AG09319 (cell line): ENCODE results near the gene POU2F3.

ENCODE experiments used
- DNase-seq: peaks from one replicate; pipeline ENCODE4 v3.0.0-alpha.2; 2010; ENCODE audit warnings: low read depth; ENCODE audit errors: extremely low read depth
- CTCF ChIP-seq: IDR thresholded peaks from 2 replicates; pipeline ENCODE4 v1.5.1; 2011; ENCODE audit warnings: low read depth, mild to moderate bottlenecking, inconsistent platforms, low read length, moderate library complexity

Gene POU2F3

GRCh38 chr11:120203626-120204025 is 36.3 kb upstream of the POU2F3 start:
- TF ChIP-seq CTCF: no peak

GRCh38 chr11:120205596-120206161 is 34.3 kb upstream of the POU2F3 start:
- no peak for TF ChIP-seq CTCF
- DNase-seq: no peak

More at GRCh38 chr11:120203626-120204025, 36.3 kb upstream of the POU2F3 start:
- no peak for DNase-seq

GRCh38 chr11:120207512-120207911 is 32.4 kb upstream of the POU2F3 start:
- no peak for DNase-seq
- no peak for TF ChIP-seq CTCF

- no peak for TF ChIP-seq CTCF
- DNase-seq: peak; percentile 27
These were observed 31.9 kb upstream of the POU2F3 start for GRCh38 chr11:120208001-120208441.

GRCh38 chr11:120208777-120209176 is 31.2 kb upstream of the POU2F3 start:
- TF ChIP-seq CTCF: no peak
- DNase-seq: peak; percentile 27

- no peak for TF ChIP-seq CTCF
- DNase-seq: no peak
These were observed 30.0 kb upstream of the POU2F3 start for GRCh38 chr11:120209746-120210625.

- peak; percentile 61 for DNase-seq
- TF ChIP-seq CTCF: no peak
These were observed 29.1 kb upstream of the POU2F3 start, which contains the start of gene OAF for GRCh38 chr11:120210626-120211521. TSS of gene OAF (plus strand) at chr11:120211032. CDS start at chr11:120211280, 248 bp downstream.
